Measurements from ENCODE around the gene SLX1A.

DNA sequence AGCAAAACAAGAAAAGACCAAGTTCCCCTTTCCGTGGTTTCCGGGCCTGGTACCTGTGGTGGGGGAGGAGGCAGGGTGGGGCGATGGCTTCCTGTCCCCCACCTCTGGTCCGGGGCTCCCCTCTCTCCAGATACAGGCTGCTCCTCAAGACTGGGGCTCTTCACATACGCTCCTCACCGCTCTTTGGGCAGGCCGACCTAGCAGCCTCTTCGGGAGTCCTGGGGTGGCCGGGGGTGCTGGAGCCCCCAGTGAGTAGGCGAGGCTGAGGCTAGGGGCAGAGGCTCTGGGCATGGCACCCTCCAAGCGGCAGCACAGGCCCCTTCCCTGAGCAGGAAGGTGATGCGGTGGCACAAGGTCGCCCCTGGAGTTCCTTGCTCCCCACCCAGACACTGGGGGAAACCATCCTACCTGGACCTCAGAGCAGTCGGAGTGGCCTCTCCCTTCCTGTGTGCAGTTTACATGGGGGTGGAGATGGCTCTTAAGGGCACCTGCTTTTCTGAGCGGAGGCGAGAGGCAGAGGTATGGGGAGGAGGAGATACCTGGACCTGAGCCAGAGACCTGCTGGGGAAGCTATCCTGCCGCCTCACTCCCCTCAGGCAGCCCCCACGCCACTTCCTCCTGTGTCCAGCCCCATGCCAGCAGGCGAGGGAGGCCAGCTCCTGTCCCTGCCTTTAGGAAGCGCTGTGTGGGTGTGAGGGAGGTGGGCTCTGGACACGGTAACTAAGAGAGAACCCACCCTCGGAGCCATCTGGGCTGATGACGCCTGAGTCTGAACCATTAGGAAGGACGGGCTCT lies 9.4 kb upstream of the SLX1A start:
- TF ChIP-seq EZH2 (IDR thresholded peaks at IDR 0.05; ENCODE audit: insufficient read depth, poor library complexity, severe bottlenecking), result no peak
- no peak for TF ChIP-seq EZH2phosphoT487 (IDR thresholded peaks at IDR 0.05; ENCODE audit: insufficient read depth, low read depth)
